Stomach (tissue), 4 donors: Measurements from ENCODE around the gene ARHGAP15.

Experiments
- CTCF ChIP-seq, 7 experiments: fragments of 450-650 bp in 4 of 7; fragments of 200-600 bp in 3 of 7; sonication (generic) in 3 of 7; IDR thresholded peaks; one replicate each; pipeline ENCODE4 v1.5.1; 2016 to 2019; ENCODE audit warnings: antibody characterized with exemption in 7 of 7, control low read depth in 2 of 7, mild to moderate bottlenecking in 1 of 7
- POLR2A ChIP-seq, 4 donors: fragments of 450-650 bp; IDR thresholded peaks; one replicate each; pipeline ENCODE4 v1.6.1; 2016; ENCODE audit warnings: antibody characterized with exemption in 4 of 4, control low read depth in 2 of 4, mild to moderate bottlenecking in 1 of 4, moderate library complexity in 1 of 4

GRCh38 chr2:143282684-143283083, 153.5 kb downstream of the ARHGAP15 start:
- TF ChIP-seq CTCF (IDR thresholded peaks at IDR 0.05) (no peak), POLR2A (IDR thresholded peaks at IDR 0.05) (no peak)
